Spinal cord (tissue), 4 donors: ENCODE data around the gene DUS4L. TPM values are rescaled to one million over a fixed set of nuclear protein-coding genes. Genes with fewer than 3 reads are reported as not detected.

Source experiments
- polyA plus RNA-seq, 2 donors: library from polyadenylated mRNA; unstranded; fragments of 120-200 nt; gene quantifications; one replicate each; pipeline ENCODE4 v1.2.1, GENCODE V29; 2013; ENCODE audit not compliant: insufficient read length in 2 of 2
- small RNA-seq: library from RNA; depleted of rRNA; stranded (forward); fragments of <200 nt; gene quantifications from one replicate; pipeline ENCODE3, GENCODE V24; 2014; ENCODE audit warnings: low replicate concordance
- total RNA-seq, 2 donors: library from RNA; depleted of rRNA in 1 of 2; stranded (reverse); fragments of 120-200 nt in 1 of 2; fragments of >200 nt in 1 of 2; gene quantifications; one replicate each; pipeline versions ENCODE4 v1.2.3 to v1.2.4, GENCODE V29; 2013 to 2014

Gene DUS4L
- total and polyA plus RNA-seq, 4 donors = 11.1 to 16.3 (median 15.5) TPM

Small RNAs within 50 kb of the gene (small RNA-seq; reads per million reads assigned to genes)
- not detected for gene RF01233

Other genes starting within 250 kb of the DUS4L start
- gene GPR22, start 93.9 kb upstream of the DUS4L start, total RNA-seq = 10 to 100 TPM in 1 of 2 donors, 1 to 10 TPM in 1; 5.1 to 38.2 TPM
- 10 to 100 TPM; 11.8 to 19.4 TPM for gene GPR22, start 93.9 kb upstream of the DUS4L start, polyA plus RNA-seq
- gene COG5, start 51 bp upstream of the DUS4L start, total RNA-seq = 10 to 100 TPM; 38.1 to 48.2 TPM
- gene COG5, start 51 bp upstream of the DUS4L start, polyA plus RNA-seq = 10 to 100 TPM; 18.9 to 24.9 TPM
- 10 to 100 TPM; 74.3 to 85.4 TPM for gene BCAP29, start 16.3 kb downstream of the DUS4L start, total RNA-seq
- 10 to 100 TPM; 48.7 to 66.0 TPM for gene BCAP29, start 16.3 kb downstream of the DUS4L start, polyA plus RNA-seq
- 1 to 10 TPM in 1 of 2 donors, under 1 TPM in 1; 0.99 to 1.3 TPM for gene SLC26A4, start 96.9 kb downstream of the DUS4L start, total RNA-seq
- gene SLC26A4, start 96.9 kb downstream of the DUS4L start, polyA plus RNA-seq = under 1 TPM; 0.77 to 0.86 TPM
- 10 to 100 TPM; 28.9 to 29.9 TPM for gene CBLL1, start 180.2 kb downstream of the DUS4L start, total RNA-seq
- gene CBLL1, start 180.2 kb downstream of the DUS4L start, polyA plus RNA-seq = 10 to 100 TPM; 28.7 to 33.7 TPM
- not detected for gene SLC26A3, start 239.3 kb downstream of the DUS4L start, total RNA-seq
- gene SLC26A3, start 239.3 kb downstream of the DUS4L start, polyA plus RNA-seq = not detected